Natural killer cell (primary cell): ENCODE measurements around the gene CDKN3. TPM values are rescaled to one million over a fixed set of nuclear protein-coding genes. Genes with fewer than 3 reads are reported as not detected.
"Not testable (repeated sequence)": the region's sequence is repeated elsewhere in the genome, so short reads cannot be mapped to it uniquely, and the experiment has no call there.

Experiments used
- ATAC-seq, 3 donors: fragments of 150-1000 bp in 2 of 3; fragments of 200-7000 bp in 1 of 3; cut with Tn5 transposase; 1 replicate in 1 of 3; 2 replicates in 2 of 3; pipeline ENCODE4 v1.10.0; 2021; ENCODE audit warnings: mild to moderate bottlenecking in 2 of 3, moderate library complexity in 2 of 3
- DNase-seq, 2 donors: peaks; one replicate each; pipeline versions ENCODE4 v3.0.0 to v3.0.0-alpha.2; 2013 to 2021; ENCODE audit warnings: mixed read lengths in 1 of 2
- H3K27ac ChIP-seq: one replicate; pipeline ENCODE4 v1.5.1; 2013; ENCODE audit warnings: mild to moderate bottlenecking, low read length
- H3K27me3 ChIP-seq: one replicate; pipeline ENCODE4 v1.6.1; 2013; ENCODE audit warnings: low read length; ENCODE audit not compliant: control insufficient read depth, insufficient read depth
- H3K36me3 ChIP-seq: one replicate; pipeline ENCODE4 v1.6.1; 2013; ENCODE audit warnings: low read length; ENCODE audit not compliant: control insufficient read depth, insufficient read depth
- H3K4me1 ChIP-seq: one replicate; pipeline ENCODE4 v1.6.1; 2013; ENCODE audit warnings: low read length; ENCODE audit not compliant: control insufficient read depth, insufficient read depth
- H3K4me3 ChIP-seq: one replicate; pipeline ENCODE4 v1.5.1; 2013; ENCODE audit warnings: low read length
- H3K9me3 ChIP-seq: one replicate; pipeline ENCODE4 v1.6.1; 2013; ENCODE audit warnings: low read length; ENCODE audit not compliant: control insufficient read depth, insufficient read depth
- H3K27ac Mint-ChIP-seq, 2 donors: one replicate each; pipeline ENCODE4 v1.8.0; 2022; ENCODE audit warnings: mild to moderate bottlenecking in 2 of 2, mixed read lengths in 2 of 2, moderate library complexity in 1 of 2
- H3K27me3 Mint-ChIP-seq, 2 donors: one replicate each; pipeline ENCODE4 v1.8.0; 2022; ENCODE audit warnings: low read depth in 2 of 2, mixed read lengths in 2 of 2
- H3K36me3 Mint-ChIP-seq: one replicate; pipeline ENCODE4 v1.8.0; 2022; ENCODE audit warnings: mixed read lengths
- H3K4me1 Mint-ChIP-seq, 2 donors: one replicate each; pipeline ENCODE4 v1.8.0; 2022; ENCODE audit warnings: mixed read lengths in 2 of 2
- H3K4me3 Mint-ChIP-seq: one replicate; pipeline ENCODE4 v1.8.0; 2022; ENCODE audit warnings: mild to moderate bottlenecking, moderate library complexity, mixed read lengths
- H3K9me3 Mint-ChIP-seq, 2 donors: one replicate each; pipeline ENCODE4 v1.8.0; 2022; ENCODE audit warnings: mixed read lengths in 2 of 2
- WGBS: methylation state at CpG from one replicate; pipeline ENCODE4 v1.1.7; 2013; ENCODE audit warnings: missing lambda C conversion rate; ENCODE audit not compliant: insufficient coverage; 5-methylcytosine and 5-hydroxymethylcytosine counted together
- intact Hi-C: fragments of 100-400 bp; cut with micrococcal nuclease; formaldehyde crosslinking; loops from one replicate; pipeline ENCODE4 v1.14.2; 2022
- total RNA-seq, 4 donors: library from RNA; stranded (reverse); fragments of 120-200 nt in 1 of 4; gene quantifications; one replicate each; pipeline versions ENCODE4 v1.2.3 to v1.2.4, GENCODE V29; 2013 to 2022
- TF ChIP-seq, protein P1 (sequence below): fragments of 200-600 bp; IDR thresholded peaks from one replicate; pipeline ENCODE4 v1.8.0; 2022; ENCODE audit warnings: antibody characterized with exemption

CDKN3 gene
- total RNA-seq, 3 donors from 2014 or later (not counting 1 experiment from before 2014, with no cell fraction given) = 0.89 to 3.0 (median 1.8) TPM

DNA sequence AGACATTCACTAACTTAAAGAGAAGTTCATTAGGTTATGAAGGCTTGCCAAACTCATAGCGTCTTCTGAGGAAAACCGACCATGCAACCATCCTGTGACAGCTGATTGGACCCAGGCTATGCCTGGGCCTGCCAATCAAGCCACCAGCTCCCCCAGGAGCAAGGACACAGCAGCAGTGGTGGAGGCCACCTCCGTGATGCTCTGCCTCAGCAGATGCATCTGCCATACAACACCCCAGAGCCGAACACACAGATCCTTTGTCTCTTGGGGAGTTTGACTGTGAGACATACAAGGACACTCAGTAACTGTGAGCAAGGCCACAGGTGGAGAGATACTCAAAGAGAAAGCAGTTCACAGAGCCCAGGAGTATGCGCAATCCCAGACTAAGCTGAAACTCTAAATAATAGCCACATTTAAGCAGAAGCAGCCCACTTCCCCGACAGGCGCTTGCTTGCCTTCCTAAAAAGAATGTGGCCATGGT is 54.4 kb downstream of the CDKN3 start:
- no peak for ATAC-seq
- intact Hi-C loops = no loop called here
- WGBS = 93% methylated on average over 7 of the region's 7 CpGs
- no peaks in the 10 kb centered on the region for H3K4me1 Mint-ChIP-seq
- no peaks in the 10 kb centered on the region for H3K9me3 Mint-ChIP-seq
- H3K27me3 Mint-ChIP-seq = peaks cover 4 to 18% of the 10 kb centered on the region in 2 donors
- H3K36me3 Mint-ChIP-seq = no peaks in the 10 kb centered on the region
- no peak overlapping the region for H3K4me3 Mint-ChIP-seq
- no peak overlapping the region for H3K4me3 ChIP-seq
- H3K9me3 ChIP-seq = no peaks in the 10 kb centered on the region
- peaks cover 3% of the 10 kb centered on the region for H3K4me1 ChIP-seq
- H3K36me3 ChIP-seq = no peaks in the 10 kb centered on the region
- TF ChIP-seq, protein P1, sequence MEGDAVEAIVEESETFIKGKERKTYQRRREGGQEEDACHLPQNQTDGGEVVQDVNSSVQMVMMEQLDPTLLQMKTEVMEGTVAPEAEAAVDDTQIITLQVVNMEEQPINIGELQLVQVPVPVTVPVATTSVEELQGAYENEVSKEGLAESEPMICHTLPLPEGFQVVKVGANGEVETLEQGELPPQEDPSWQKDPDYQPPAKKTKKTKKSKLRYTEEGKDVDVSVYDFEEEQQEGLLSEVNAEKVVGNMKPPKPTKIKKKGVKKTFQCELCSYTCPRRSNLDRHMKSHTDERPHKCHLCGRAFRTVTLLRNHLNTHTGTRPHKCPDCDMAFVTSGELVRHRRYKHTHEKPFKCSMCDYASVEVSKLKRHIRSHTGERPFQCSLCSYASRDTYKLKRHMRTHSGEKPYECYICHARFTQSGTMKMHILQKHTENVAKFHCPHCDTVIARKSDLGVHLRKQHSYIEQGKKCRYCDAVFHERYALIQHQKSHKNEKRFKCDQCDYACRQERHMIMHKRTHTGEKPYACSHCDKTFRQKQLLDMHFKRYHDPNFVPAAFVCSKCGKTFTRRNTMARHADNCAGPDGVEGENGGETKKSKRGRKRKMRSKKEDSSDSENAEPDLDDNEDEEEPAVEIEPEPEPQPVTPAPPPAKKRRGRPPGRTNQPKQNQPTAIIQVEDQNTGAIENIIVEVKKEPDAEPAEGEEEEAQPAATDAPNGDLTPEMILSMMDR = no peak
- H3K27ac ChIP-seq = no peak overlapping the region
- no peak for DNase-seq
- peak overlapping the region in 1 of 2 donors; percentile 56 for H3K27ac Mint-ChIP-seq
- H3K27me3 ChIP-seq = no peaks in the 10 kb centered on the region

DNA sequence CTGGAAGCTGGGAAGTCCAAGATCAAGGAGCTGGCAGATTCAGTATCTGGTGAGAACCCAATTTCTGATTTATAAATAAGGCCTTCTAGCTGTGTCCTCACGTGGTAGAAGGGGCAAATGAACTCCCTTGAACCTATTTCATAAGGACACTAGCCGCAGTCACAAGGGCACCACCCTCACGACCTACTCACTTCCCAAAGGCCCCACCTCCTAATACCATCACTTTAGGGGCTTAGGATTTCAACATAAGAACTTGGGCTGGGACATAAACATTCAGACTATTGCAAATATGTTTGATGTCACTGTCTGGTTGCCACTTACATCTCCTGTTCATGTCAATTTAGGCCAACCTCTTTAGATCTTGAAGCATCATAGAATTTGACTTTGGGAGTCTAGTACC is 55.2 kb downstream of the CDKN3 start:
- Mint-ChIP-seq H3K27me3 (peaks cover 3 to 12% of the 10 kb centered on the region in 2 donors), H3K4me1 (no peaks in the 10 kb centered on the region), H3K36me3 (no peaks in the 10 kb centered on the region), H3K4me3 (no peak overlapping the region), H3K9me3 (no peaks in the 10 kb centered on the region), H3K27ac (no peak overlapping the region)
- no peaks in the 10 kb centered on the region for H3K36me3 ChIP-seq
- H3K4me1 ChIP-seq = peaks cover 3% of the 10 kb centered on the region
- H3K27ac ChIP-seq = no peak overlapping the region
- H3K27me3 ChIP-seq = no peaks in the 10 kb centered on the region
- TF ChIP-seq, protein P1 = no peak
- 84% methylated on average over 3 of the region's 3 CpGs for WGBS
- ATAC-seq (no peak), DNase-seq (no peak)
- H3K4me3 ChIP-seq = no peak overlapping the region
- no peaks in the 10 kb centered on the region for H3K9me3 ChIP-seq
- intact Hi-C loops = no loop called here

DNA sequence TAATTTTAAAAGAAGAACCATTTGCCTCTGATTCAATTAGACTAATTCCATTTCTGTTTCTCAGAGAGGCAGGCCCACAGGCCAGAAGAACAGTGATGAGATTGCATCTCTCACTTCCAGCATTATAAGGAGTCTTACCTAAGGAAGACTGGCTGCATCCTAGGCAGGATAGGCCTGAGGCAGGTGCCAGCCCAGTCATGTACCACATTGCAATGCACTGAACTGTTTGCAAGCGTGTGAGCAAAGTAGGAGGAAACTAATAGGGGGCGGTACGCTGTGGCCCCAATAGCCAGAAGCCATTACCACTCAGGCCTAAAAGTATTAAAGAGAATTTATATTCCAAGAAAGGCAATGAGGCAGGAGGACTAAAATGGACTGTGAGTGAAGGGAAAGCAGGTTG is 56.4 kb downstream of the CDKN3 start:
- intact Hi-C loops = no loop called here
- no peaks in the 10 kb centered on the region for H3K4me1 Mint-ChIP-seq
- 100% methylated on average over 3 of the region's 3 CpGs for WGBS

DNA sequence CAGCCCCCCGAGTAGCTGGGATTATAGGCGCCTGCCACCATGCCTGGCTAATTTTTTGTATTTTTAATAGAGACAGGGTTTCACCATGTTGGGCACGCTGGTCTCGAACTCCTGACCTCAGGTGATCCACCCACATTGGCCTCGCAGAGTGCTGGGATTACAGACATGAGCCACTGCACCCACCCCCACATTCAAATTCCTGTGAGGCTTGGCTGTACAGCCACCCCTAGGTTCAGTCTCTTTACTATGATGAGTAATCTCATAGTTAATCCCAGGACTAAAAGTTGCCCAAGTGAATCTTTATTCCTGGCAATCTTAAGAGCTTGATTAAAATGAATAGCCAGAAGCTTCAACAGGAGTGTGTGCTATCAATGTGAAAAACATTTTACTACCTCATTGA is 57.2 kb downstream of the CDKN3 start:
- H3K4me1 ChIP-seq, H3K4me3 ChIP-seq, H3K27ac Mint-ChIP-seq, DNase-seq, ATAC-seq, H3K9me3 ChIP-seq, H3K27me3 Mint-ChIP-seq, H3K4me3 Mint-ChIP-seq, H3K36me3 Mint-ChIP-seq, H3K36me3 ChIP-seq, intact Hi-C loops, H3K27me3 ChIP-seq, H3K27ac ChIP-seq, H3K4me1 Mint-ChIP-seq, H3K9me3 Mint-ChIP-seq: not testable (repeated sequence)
- WGBS = 98% methylated on average over 5 of the region's 5 CpGs

More for the DNA sequence above, 56.4 kb downstream of the CDKN3 start:
- no peak overlapping the region for H3K27ac ChIP-seq
- Mint-ChIP-seq H3K27ac (no peak overlapping the region), H3K36me3 (no peaks in the 10 kb centered on the region), H3K4me3 (no peak overlapping the region), H3K27me3 (peaks cover 4 to 12% of the 10 kb centered on the region in 2 donors), H3K9me3 (no peaks in the 10 kb centered on the region)
- no peak overlapping the region for H3K4me3 ChIP-seq
- DNase-seq = no peak
- H3K9me3 ChIP-seq = no peaks in the 10 kb centered on the region
- TF ChIP-seq, protein P1 = no peak
- H3K36me3 ChIP-seq = no peaks in the 10 kb centered on the region
- no peaks in the 10 kb centered on the region for H3K27me3 ChIP-seq
- H3K4me1 ChIP-seq = peaks cover 3% of the 10 kb centered on the region
- ATAC-seq = no peak
